H1 (cell line): Measurements from ENCODE around the gene INKA2. TPM values are rescaled to one million over a fixed set of nuclear protein-coding genes. Genes with fewer than 3 reads are reported as not detected.

Experiments used
- CTCF ChIA-PET: fragments of 300-600 bp; sonication (Branson Sonifier 250); formaldehyde crosslinking; loops from one replicate; lab custom pipeline; 2021; ENCODE audit not compliant: partially characterized antibody; lab: Charles Lee
- POLR2A ChIA-PET: fragments of 300-600 bp; sonication (Branson Sonifier 250); formaldehyde crosslinking; loops from one replicate; lab custom pipeline; 2021; ENCODE audit warnings: inconsistent platforms; ENCODE audit not compliant: partially characterized antibody; lab: Charles Lee
- DNase-seq, 2 experiments: peaks; one replicate each; pipeline versions ENCODE4 v3.0.0 to v3.0.0-alpha.2; 2010 to 2022; ENCODE audit warnings: low spot score in 2 of 2, low read depth in 1 of 2, mixed read lengths in 1 of 2
- FAIRE-seq: peaks from 2 replicates; lab custom pipeline; 2011; peaks lifted over from hg19 to GRCh38; lab: Jason Lieb, UNC
- H2AFZ ChIP-seq: 2 replicates; pipeline ENCODE4 v1.8.1; 2012; ENCODE audit warnings: low read length, inconsistent platforms
- H2AK5ac ChIP-seq: 2 replicates; pipeline ENCODE4 v1.6.1; 2013; ENCODE audit warnings: low read depth, low read length
- H2BK120ac ChIP-seq: replicated peaks from 2 replicates; pipeline ENCODE3; 2013; ENCODE audit warnings: low read depth, low read length, inconsistent platforms
- H2BK12ac ChIP-seq: 2 replicates; pipeline ENCODE4 v1.6.1; 2013; ENCODE audit warnings: low read depth, low read length
- H2BK15ac ChIP-seq: 2 replicates; pipeline ENCODE4 v1.6.1; 2013; ENCODE audit warnings: low read length
- H2BK20ac ChIP-seq: 2 replicates; pipeline ENCODE4 v1.6.1; 2013; ENCODE audit warnings: low read length
- H2BK5ac ChIP-seq: 2 replicates; pipeline ENCODE4 v1.6.1; 2013; ENCODE audit warnings: low read depth, low read length
- H3K14ac ChIP-seq: 2 replicates; pipeline ENCODE4 v1.6.1; 2013; ENCODE audit warnings: inconsistent platforms; ENCODE audit not compliant: insufficient read length
- H3K18ac ChIP-seq: 2 replicates; pipeline ENCODE4 v1.6.1; 2013; ENCODE audit warnings: low read length; ENCODE audit errors: extremely low read depth
- H3K23ac ChIP-seq: 2 replicates; pipeline ENCODE4 v1.6.1; 2013; ENCODE audit warnings: inconsistent platforms; ENCODE audit not compliant: insufficient read length
- H3K23me2 ChIP-seq: 2 replicates; pipeline ENCODE4 v1.6.1; 2013; ENCODE audit warnings: low read depth, low read length
- H3K27ac ChIP-seq: 2 replicates; pipeline ENCODE4 v1.6.1; 2011; ENCODE audit warnings: low read depth, low read length, inconsistent platforms
- H3K27me3 ChIP-seq, 4 experiments: replicated peaks in 1 of 4; 1 replicate in 1 of 4; 2 replicates in 3 of 4; pipeline versions ENCODE4 v1.6.1 to v1.8.1; 2011 to 2013; ENCODE audit warnings: low read length in 3 of 4, mild to moderate bottlenecking in 3 of 4, inconsistent platforms in 2 of 4, mixed read lengths in 2 of 4, moderate library complexity in 1 of 4; ENCODE audit not compliant: control insufficient read depth in 3 of 4, insufficient read depth in 3 of 4; ENCODE audit errors: extremely low read depth in 1 of 4
- H3K36me3 ChIP-seq, 4 experiments: 2 replicates each; pipeline versions ENCODE4 v1.6.1 to v1.8.1; 2011 to 2013; ENCODE audit warnings: mild to moderate bottlenecking in 4 of 4, low read length in 3 of 4, moderate library complexity in 2 of 4, control low read depth in 1 of 4, inconsistent platforms in 1 of 4; ENCODE audit not compliant: insufficient read depth in 4 of 4, control insufficient read depth in 2 of 4
- H3K4ac ChIP-seq: replicated peaks from 2 replicates; pipeline ENCODE3; 2013; ENCODE audit warnings: low read length, low read depth, mixed read lengths, inconsistent platforms; ENCODE audit not compliant: insufficient read length
- H3K4me1 ChIP-seq, 4 experiments: replicated peaks in 1 of 4; 1 replicate in 1 of 4; 2 replicates in 3 of 4; pipeline versions ENCODE4 v1.6.1 to v1.8.1; 2011 to 2013; ENCODE audit warnings: low read length in 3 of 4, inconsistent platforms in 2 of 4, mixed read lengths in 1 of 4; ENCODE audit not compliant: insufficient read depth in 4 of 4, control insufficient read depth in 3 of 4
- H3K4me2 ChIP-seq, 2 experiments: 2 replicates each; pipeline versions ENCODE4 v1.6.1 to v1.8.1; 2011 to 2013; ENCODE audit warnings: low read depth in 2 of 2, low read length in 2 of 2, control low read depth in 1 of 2, inconsistent platforms in 1 of 2, mild to moderate bottlenecking in 1 of 2; ENCODE audit not compliant: insufficient read depth in 1 of 2
- H3K4me3 ChIP-seq, 4 experiments: fragments of 200-600, 300-600 bp in 1 of 4; sonication (generic), shearing (Covaris generic), sonication (Bioruptor Twin) in 1 of 4; 2 replicates each; pipeline versions ENCODE4 v1.5.1 to v1.8.1; 2011 to 2016; ENCODE audit warnings: low read length in 4 of 4, low read depth in 3 of 4, control low read depth in 2 of 4, inconsistent platforms in 2 of 4, mild to moderate bottlenecking in 2 of 4, mixed read lengths in 1 of 4, moderate library complexity in 1 of 4; ENCODE audit not compliant: insufficient read depth in 2 of 4; ENCODE audit errors: extremely low read depth in 1 of 4
- H3K56ac ChIP-seq: replicated peaks from 2 replicates; pipeline ENCODE3; 2013; ENCODE audit warnings: low read depth, mild to moderate bottlenecking, mixed read lengths, low read length, inconsistent platforms; ENCODE audit not compliant: insufficient read length
- H3K79me1 ChIP-seq: 2 replicates; pipeline ENCODE4 v1.6.1; 2013; ENCODE audit warnings: low read depth, low read length, control low read depth
- H3K79me2 ChIP-seq, 2 experiments: 2 replicates each; pipeline versions ENCODE4 v1.6.1 to v1.8.1; 2012 to 2013; ENCODE audit warnings: low read length in 2 of 2, mild to moderate bottlenecking in 2 of 2, inconsistent platforms in 1 of 2; ENCODE audit not compliant: insufficient read depth in 2 of 2, control insufficient read depth in 1 of 2
- H3K9ac ChIP-seq, 4 experiments: replicated peaks in 1 of 4; 1 replicate in 1 of 4; 2 replicates in 3 of 4; pipeline versions ENCODE4 v1.6.1 to v1.8.1; 2011 to 2013; ENCODE audit warnings: low read depth in 3 of 4, low read length in 3 of 4, control low read depth in 2 of 4, mild to moderate bottlenecking in 2 of 4, moderate library complexity in 2 of 4, inconsistent platforms in 1 of 4; ENCODE audit errors: extremely low read depth in 1 of 4
- H3K9me3 ChIP-seq, 2 experiments: 2 replicates each; pipeline versions ENCODE4 v1.6.1 to v1.8.1; 2012 to 2013; ENCODE audit warnings: mild to moderate bottlenecking in 2 of 2, moderate library complexity in 2 of 2, control low read depth in 1 of 2, inconsistent platforms in 1 of 2, low read depth in 1 of 2, low read length in 1 of 2, mixed read lengths in 1 of 2; ENCODE audit not compliant: insufficient read depth in 2 of 2
- H4K20me1 ChIP-seq, 2 experiments: replicated peaks in 1 of 2; 2 replicates each; pipeline versions ENCODE3 to v1.8.1; 2011 to 2013; ENCODE audit warnings: inconsistent platforms in 2 of 2, low read length in 2 of 2, mild to moderate bottlenecking in 1 of 2; ENCODE audit not compliant: insufficient read depth in 2 of 2, control insufficient read depth in 1 of 2
- H4K5ac ChIP-seq: 2 replicates; pipeline ENCODE4 v1.6.1; 2013; ENCODE audit warnings: low read length, low read depth, mixed read lengths, inconsistent platforms; ENCODE audit not compliant: insufficient read length
- H4K8ac ChIP-seq: 2 replicates; pipeline ENCODE4 v1.8.0; 2013; ENCODE audit warnings: mild to moderate bottlenecking, moderate library complexity, low read length, inconsistent platforms; ENCODE audit not compliant: insufficient read depth; ENCODE audit errors: extremely low read depth
- H4K91ac ChIP-seq: replicated peaks from 2 replicates; pipeline ENCODE3; 2013; ENCODE audit warnings: low read length, mixed read lengths, inconsistent platforms; ENCODE audit not compliant: insufficient read length
- BRCA1 ChIP-seq: IDR thresholded peaks from 2 replicates; pipeline ENCODE4 v1.6.1; 2012; ENCODE audit warnings: low read depth, low read length, improper control_type of control experiment
- CREB1 ChIP-seq: IDR thresholded peaks from 2 replicates; pipeline ENCODE4 v1.6.1; 2012; ENCODE audit warnings: inconsistent platforms
- CTBP2 ChIP-seq: IDR thresholded peaks from 2 replicates; pipeline ENCODE4 v1.7.0; 2011; ENCODE audit warnings: borderline replicate concordance, mild to moderate bottlenecking, moderate library complexity, mixed read lengths, low read length; ENCODE audit not compliant: insufficient read depth, insufficient read length
- E2F6 ChIP-seq: IDR thresholded peaks from 2 replicates; pipeline ENCODE4 v1.6.1; 2012; ENCODE audit warnings: inconsistent platforms
- JUN ChIP-seq: IDR thresholded peaks from 2 replicates; pipeline ENCODE4 v1.6.1; 2011; ENCODE audit warnings: low read depth, mild to moderate bottlenecking, improper control_type of control experiment, low read length
- KDM1A ChIP-seq: fragments of 200-600, 300-600 bp; sonication (generic); IDR thresholded peaks from 2 replicates; pipeline ENCODE4 v1.7.1; 2016; ENCODE audit warnings: mild to moderate bottlenecking, low read length, borderline replicate concordance
- NANOG ChIP-seq: IDR thresholded peaks from 2 replicates; pipeline ENCODE4 v1.6.1; 2011; ENCODE audit warnings: low read length, low read depth, mild to moderate bottlenecking, inconsistent platforms; ENCODE audit not compliant: insufficient read depth, poor library complexity, severe bottlenecking
- PHF8 ChIP-seq: fragments of 200-600 bp; sonication (generic); conservative IDR thresholded peaks from 2 replicates; pipeline ENCODE4 v1.7.1; 2012; ENCODE audit warnings: low read depth, mild to moderate bottlenecking, inconsistent platforms, low read length, moderate library complexity
- POLR2A ChIP-seq, 2 experiments: IDR thresholded peaks; 1 replicate in 1 of 2; 2 replicates in 1 of 2; pipeline ENCODE4 v1.6.1; 2011; ENCODE audit warnings: low read depth in 2 of 2, low read length in 2 of 2, mild to moderate bottlenecking in 2 of 2; ENCODE audit errors: control extremely low read depth in 1 of 2
- RNF2 ChIP-seq: fragments of 200-900, 300-1000 bp; sonication (generic); IDR thresholded peaks from 2 replicates; pipeline ENCODE4 v1.7.1; 2016; ENCODE audit warnings: borderline replicate concordance, low read depth, mild to moderate bottlenecking, antibody characterized with exemption, low read length; ENCODE audit not compliant: poor library complexity, severe bottlenecking; ENCODE audit errors: missing control alignments
- SIN3A ChIP-seq, 2 experiments: IDR thresholded peaks in 1 of 2; conservative IDR thresholded peaks in 1 of 2; 2 replicates each; pipeline ENCODE4 v1.6.1; 2011 to 2012; ENCODE audit warnings: low read length in 2 of 2, improper control_type of control experiment in 1 of 2, low read depth in 1 of 2, mild to moderate bottlenecking in 1 of 2
- SUZ12 ChIP-seq: fragments of 200-600 bp; sonication (generic); IDR thresholded peaks from 2 replicates; pipeline ENCODE4 v1.6.1; 2012; ENCODE audit warnings: mild to moderate bottlenecking, inconsistent platforms, low read length, moderate library complexity, mixed read lengths
- polyA plus RNA-seq, 7 experiments: library from polyadenylated mRNA; depleted of rRNA in 3 of 7; stranded (reverse) in 5 of 7; unstranded in 2 of 7; fragments of >200 nt in 5 of 7; fragments of 200-250 nt in 2 of 7; gene quantifications; 1 replicate in 5 of 7; 2 replicates in 1 of 7; 4 replicates in 1 of 7; pipeline versions ENCODE4 v1.2.1 to v1.2.3, GENCODE V29; 2011 to 2013; ENCODE audit warnings: missing spikeins in 2 of 7, mixed read lengths in 2 of 7
- total RNA-seq: library from RNA; stranded (reverse); fragmentation: NEBNext Ultra II Directional; extraction: Animal tissue kit (Norgen Biotek cat#: 25700); gene quantifications from 2 replicates; pipeline ENCODE4 v1.2.1, GENCODE V29; 2021
- TF ChIP-seq, protein P1 (sequence below): IDR thresholded peaks from 2 replicates; pipeline ENCODE4 v1.6.1; 2011; ENCODE audit warnings: low read depth, mild to moderate bottlenecking, low read length; ENCODE audit not compliant: insufficient read depth

Gene INKA2
- total and polyA plus RNA-seq, 2 of the 8 experiments (the other 6 are each of a cell fraction or from before 2014, with no cell fraction given) = 4.2 to 11.5 TPM

- no peak overlapping the region for H3K18ac ChIP-seq
- no peak overlapping the region for H2BK12ac ChIP-seq
- no peaks in the 10 kb centered on the region for H3K4me1 ChIP-seq
- no peaks in the 10 kb centered on the region for H3K79me2 ChIP-seq
- no peak overlapping the region for H3K4me2 ChIP-seq
- no peak overlapping the region for H4K8ac ChIP-seq
- no peak overlapping the region for H4K5ac ChIP-seq
- H3K23ac ChIP-seq = no peak overlapping the region
- no peak overlapping the region for H2BK120ac ChIP-seq
- no peaks in the 10 kb centered on the region for H3K79me1 ChIP-seq
- FAIRE-seq (no peak), DNase-seq (no peak)
- H3K23me2 ChIP-seq = no peaks in the 10 kb centered on the region
- H3K9me3 ChIP-seq = no peaks in the 10 kb centered on the region
- H3K9ac ChIP-seq = no peak overlapping the region; a peak in 1 of 7 replicates
- H4K20me1 ChIP-seq = no peaks in the 10 kb centered on the region
- no peak overlapping the region for H3K4me3 ChIP-seq
- no peak overlapping the region for H4K91ac ChIP-seq
- H2BK5ac ChIP-seq = no peak overlapping the region
- no peak overlapping the region for H3K14ac ChIP-seq
- no peak overlapping the region for H3K27ac ChIP-seq
- no peak overlapping the region for H2BK15ac ChIP-seq
- H2AFZ ChIP-seq = no peak overlapping the region
- ChIA-PET POLR2A (interaction anchor here (1.6 kb wide), 1 partner anchor 51 kb away, joined by 5 read pairs; the partner anchor contains the start of gene DDX20), CTCF (interaction anchor here (0.5 to 1.9 kb wide), 4 partner anchors 10 to 223 kb away, joined by 3 to 9 read pairs (median 4); no protein-coding TSS in a partner anchor)
- H3K4ac ChIP-seq = no peak overlapping the region
- H2AK5ac ChIP-seq = no peak overlapping the region
- H2BK20ac ChIP-seq = no peak overlapping the region
- no peak overlapping the region for H3K56ac ChIP-seq
- no peaks in the 10 kb centered on the region for H3K27me3 ChIP-seq
- peaks cover 0 to 18% (median 10%) of the 10 kb centered on the region in 4 experiments; a peak in 6 of 8 replicates for H3K36me3 ChIP-seq
- no peak for TF ChIP-seq KDM1A
- TF ChIP-seq CREB1 = no peak
- TF ChIP-seq JUN = no peak
- no peak for TF ChIP-seq NANOG
- no peak for TF ChIP-seq PHF8
- no peak for TF ChIP-seq BRCA1
- TF ChIP-seq RNF2 = no peak
- no peak for TF ChIP-seq SIN3A (conservative IDR thresholded peaks at IDR 0.05 in 1 of 2, IDR thresholded peaks at IDR 0.05 in 1 of 2; ENCODE audit: low read depth in 1 of 2, low read length in 2 of 2)
- no peak for TF ChIP-seq E2F6
- TF ChIP-seq, protein P1, sequence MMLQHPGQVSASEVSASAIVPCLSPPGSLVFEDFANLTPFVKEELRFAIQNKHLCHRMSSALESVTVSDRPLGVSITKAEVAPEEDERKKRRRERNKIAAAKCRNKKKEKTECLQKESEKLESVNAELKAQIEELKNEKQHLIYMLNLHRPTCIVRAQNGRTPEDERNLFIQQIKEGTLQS = no peak
- no peak for TF ChIP-seq CTBP2
- no peak for TF ChIP-seq SUZ12
- TF ChIP-seq POLR2A (IDR thresholded peaks at IDR 0.05; ENCODE audit: control extremely low read depth in 1 of 2, low read depth in 2 of 2, low read length in 2 of 2) = no peak
These were observed 34.4 kb downstream of the INKA2 start for GRCh38 chr1:111704776-111705175.
